ENCODE data around the gene NUP54.

The NUP54 gene

DNA sequence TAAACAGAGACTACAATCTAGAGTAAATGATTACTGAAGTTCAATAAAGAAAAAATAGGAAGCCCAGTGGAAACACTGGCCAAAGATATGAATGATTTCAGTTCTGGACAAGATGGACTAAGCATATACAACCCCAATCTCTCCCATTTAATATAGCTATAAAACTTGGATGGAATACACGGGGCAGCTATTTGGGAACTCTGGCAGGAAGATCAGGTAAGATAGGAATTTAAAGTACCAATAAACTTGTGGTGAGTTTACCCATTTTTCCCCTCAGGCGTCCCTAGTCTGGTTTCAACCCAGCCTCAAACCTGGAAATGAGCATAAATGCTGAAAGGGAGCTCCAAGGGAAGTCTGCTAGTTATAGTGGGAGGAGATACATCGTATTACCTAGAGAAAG lies 20.4 kb downstream of the NUP54 start:
- Histone ChIP-seq H3K36me3 (ENCODE audit: control insufficient read depth, insufficient read depth, low read length) (peaks cover 4% of the 10 kb centered on the region), H3K27me3 (ENCODE audit: control insufficient read depth, insufficient read depth, low read length) (no peaks in the 10 kb centered on the region), H3K4me1 (ENCODE audit: control insufficient read depth, insufficient read depth, low read length) (no peaks in the 10 kb centered on the region), H3K9ac (ENCODE audit: low read length) (no peak overlapping the region), H3K27ac (ENCODE audit: low read depth, low read length) (no peak overlapping the region), H3K4me3 (ENCODE audit: low read length) (no peak overlapping the region)

DNA sequence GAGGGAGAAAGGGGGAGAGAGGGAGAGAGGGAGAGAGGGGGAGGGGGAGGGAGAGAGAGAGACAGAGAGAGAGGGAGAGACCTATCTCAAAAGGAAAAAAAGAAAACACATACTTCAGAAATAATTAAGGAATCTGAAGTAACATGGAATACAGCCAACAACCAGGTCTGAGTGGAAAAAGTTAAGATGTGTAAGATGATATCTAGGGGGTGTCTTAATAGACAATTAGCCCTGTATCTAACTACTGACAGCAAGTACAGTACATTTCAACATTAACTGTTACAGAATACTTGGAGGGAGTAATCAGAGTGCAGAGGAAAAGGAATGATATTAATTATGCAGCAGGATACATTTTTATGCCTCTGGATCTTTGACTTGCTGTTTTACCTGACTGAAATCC lies 22.4 kb downstream of the NUP54 start:
- Histone ChIP-seq H3K4me1 (ENCODE audit: control insufficient read depth, insufficient read depth, low read length) (no peaks in the 10 kb centered on the region), H3K36me3 (ENCODE audit: control insufficient read depth, insufficient read depth, low read length) (peaks cover 4% of the 10 kb centered on the region), H3K27me3 (ENCODE audit: control insufficient read depth, insufficient read depth, low read length) (no peaks in the 10 kb centered on the region), H3K27ac (ENCODE audit: low read depth, low read length) (no peak overlapping the region), H3K9ac (ENCODE audit: low read length) (no peak overlapping the region), H3K4me3 (ENCODE audit: low read length) (no peak overlapping the region)

DNA sequence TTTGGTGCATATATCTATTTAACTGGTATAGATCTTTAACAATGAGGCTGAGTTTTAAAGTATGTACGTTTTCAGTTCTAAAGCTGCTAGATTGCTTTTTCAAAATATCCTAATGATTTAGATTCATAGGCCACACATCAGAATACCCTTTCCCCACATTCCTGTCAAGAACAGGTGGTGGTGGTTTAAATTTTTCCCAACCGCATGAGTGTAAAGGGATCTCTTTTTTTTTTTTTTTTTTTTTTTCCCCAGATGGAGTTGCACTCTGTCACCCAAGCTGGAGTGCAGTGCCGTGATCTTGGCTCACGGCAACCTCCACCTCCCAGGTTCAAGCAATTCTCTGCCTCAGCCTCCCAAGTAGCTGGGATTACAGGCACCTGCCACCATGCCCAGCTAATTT lies 28.0 kb downstream of the NUP54 start:
- Histone ChIP-seq H3K4me1 (ENCODE audit: control insufficient read depth, insufficient read depth, low read length) (no peaks in the 10 kb centered on the region), H3K27me3 (ENCODE audit: control insufficient read depth, insufficient read depth, low read length) (no peaks in the 10 kb centered on the region), H3K27ac (ENCODE audit: low read depth, low read length) (no peak overlapping the region), H3K9ac (ENCODE audit: low read length) (no peak overlapping the region), H3K36me3 (ENCODE audit: control insufficient read depth, insufficient read depth, low read length) (peaks cover 10% of the 10 kb centered on the region), H3K4me3 (ENCODE audit: low read length) (no peak overlapping the region)

DNA sequence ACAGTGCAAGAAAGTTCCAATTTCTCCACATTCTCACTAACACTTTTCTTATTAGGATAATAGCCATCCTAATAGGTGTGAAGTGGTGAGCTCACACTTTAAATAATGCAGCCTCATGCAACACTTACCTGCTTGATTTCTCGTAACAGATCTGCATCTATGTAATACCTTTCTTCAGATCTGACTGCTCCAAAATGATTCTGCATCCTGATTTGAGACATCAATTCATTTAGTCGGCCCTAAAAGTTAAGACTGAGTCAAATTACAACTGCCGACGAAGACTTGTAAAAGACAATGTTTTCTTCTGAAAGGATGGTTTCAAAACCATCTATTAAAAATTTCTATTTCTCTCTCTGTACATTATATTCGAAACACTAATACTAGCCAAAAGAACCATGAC lies 30.7 kb downstream of the NUP54 start:
- H3K4me1 ChIP-seq (ENCODE audit: control insufficient read depth, insufficient read depth, low read length) = no peaks in the 10 kb centered on the region
- H3K27me3 ChIP-seq (ENCODE audit: control insufficient read depth, insufficient read depth, low read length) = no peaks in the 10 kb centered on the region
- H3K4me3 ChIP-seq (ENCODE audit: low read length) = no peak overlapping the region
- H3K9ac ChIP-seq (ENCODE audit: low read length) = no peak overlapping the region
- no peak overlapping the region for H3K27ac ChIP-seq (ENCODE audit: low read depth, low read length)
- H3K36me3 ChIP-seq (ENCODE audit: control insufficient read depth, insufficient read depth, low read length) = peaks cover 14% of the 10 kb centered on the region

DNA sequence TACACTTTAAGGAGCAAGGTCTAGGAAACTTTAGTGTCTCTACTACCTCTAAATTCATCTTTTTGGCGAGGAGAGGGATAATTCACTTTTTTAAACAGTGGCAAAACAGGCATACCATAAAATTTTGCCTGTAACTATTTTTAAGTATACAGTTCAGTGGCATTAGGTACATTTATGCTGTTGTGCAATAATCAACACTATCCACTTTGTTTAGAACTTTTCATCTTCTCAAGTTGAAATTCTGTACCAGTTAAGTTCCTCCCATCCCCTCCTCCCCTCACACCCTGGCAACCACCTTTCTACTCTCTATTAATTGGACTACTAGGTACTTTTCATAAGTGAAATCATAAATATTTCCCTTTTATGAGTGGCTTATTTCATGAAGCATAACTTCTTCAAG lies 31.4 kb downstream of the NUP54 start:
- Histone ChIP-seq H3K27ac (ENCODE audit: low read depth, low read length) (no peak overlapping the region), H3K4me1 (ENCODE audit: control insufficient read depth, insufficient read depth, low read length) (no peaks in the 10 kb centered on the region), H3K36me3 (ENCODE audit: control insufficient read depth, insufficient read depth, low read length) (peaks cover 14% of the 10 kb centered on the region), H3K9ac (ENCODE audit: low read length) (no peak overlapping the region), H3K27me3 (ENCODE audit: control insufficient read depth, insufficient read depth, low read length) (no peaks in the 10 kb centered on the region), H3K4me3 (ENCODE audit: low read length) (no peak overlapping the region)

DNA sequence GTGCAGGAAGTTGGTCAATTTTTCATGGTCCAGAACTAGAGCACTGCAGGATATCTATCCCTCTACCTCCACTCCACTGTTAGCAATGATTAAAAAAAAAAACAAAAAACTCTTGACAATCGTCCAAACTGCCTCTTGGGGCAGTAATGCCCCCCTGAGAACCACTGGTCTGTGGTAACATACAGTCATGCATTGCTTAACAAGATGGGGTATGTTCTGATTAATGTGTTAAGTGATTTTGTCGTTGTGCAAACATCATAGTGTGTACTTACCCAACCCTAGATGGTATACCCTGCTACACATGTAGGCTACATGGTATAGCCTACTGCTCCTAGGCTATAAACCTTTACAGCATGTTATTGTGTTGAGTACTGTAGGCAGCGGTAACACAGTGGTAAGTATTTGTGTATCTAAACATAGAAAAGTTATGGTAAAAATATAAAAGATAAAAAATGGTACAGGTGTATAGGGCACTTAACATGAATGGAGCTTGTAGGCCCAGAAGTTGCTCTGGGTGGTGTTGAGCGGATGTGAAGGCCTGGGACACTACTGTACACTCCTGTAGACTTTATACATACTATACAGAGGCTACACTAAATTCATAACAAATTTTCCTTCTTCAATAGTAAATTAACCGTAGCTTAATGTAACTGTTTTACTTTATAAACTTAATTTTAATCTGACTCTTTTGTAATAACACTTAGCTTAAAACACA lies 39.6 kb downstream of the NUP54 start:
- peaks cover 3% of the 10 kb centered on the region for H3K36me3 ChIP-seq (ENCODE audit: control insufficient read depth, insufficient read depth, low read length)
- no peak overlapping the region for H3K9ac ChIP-seq (ENCODE audit: low read length)
- H3K27me3 ChIP-seq (ENCODE audit: control insufficient read depth, insufficient read depth, low read length) = no peaks in the 10 kb centered on the region
- no peak overlapping the region for H3K4me3 ChIP-seq (ENCODE audit: low read length)
- no peaks in the 10 kb centered on the region for H3K4me1 ChIP-seq (ENCODE audit: control insufficient read depth, insufficient read depth, low read length)
- no peak overlapping the region for H3K27ac ChIP-seq (ENCODE audit: low read depth, low read length)

DNA sequence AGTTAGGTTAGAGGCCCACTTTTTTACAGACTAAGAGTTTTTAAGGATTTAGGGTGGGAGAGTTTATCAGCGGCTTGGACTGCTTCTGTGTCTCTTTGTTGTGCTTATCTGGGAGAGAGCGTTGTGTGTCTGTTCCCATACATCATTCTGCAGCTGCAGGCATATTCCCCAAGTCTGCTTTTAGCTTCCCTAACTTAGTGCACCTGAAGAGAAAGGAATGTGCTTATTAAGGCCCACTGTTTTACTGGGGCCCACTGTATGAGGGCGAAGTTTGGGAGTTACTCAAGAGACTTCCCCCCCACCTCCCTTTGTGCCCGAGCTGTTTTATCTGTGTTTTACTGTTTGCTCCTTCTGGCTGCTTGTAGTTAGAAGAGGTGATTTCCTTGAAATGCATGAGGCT lies 41.8 kb downstream of the NUP54 start:
- Histone ChIP-seq H3K36me3 (ENCODE audit: control insufficient read depth, insufficient read depth, low read length) (no peaks in the 10 kb centered on the region), H3K4me1 (ENCODE audit: control insufficient read depth, insufficient read depth, low read length) (no peaks in the 10 kb centered on the region), H3K4me3 (ENCODE audit: low read length) (no peak overlapping the region), H3K27me3 (ENCODE audit: control insufficient read depth, insufficient read depth, low read length) (no peaks in the 10 kb centered on the region), H3K27ac (ENCODE audit: low read depth, low read length) (no peak overlapping the region), H3K9ac (ENCODE audit: low read length) (no peak overlapping the region)

DNA sequence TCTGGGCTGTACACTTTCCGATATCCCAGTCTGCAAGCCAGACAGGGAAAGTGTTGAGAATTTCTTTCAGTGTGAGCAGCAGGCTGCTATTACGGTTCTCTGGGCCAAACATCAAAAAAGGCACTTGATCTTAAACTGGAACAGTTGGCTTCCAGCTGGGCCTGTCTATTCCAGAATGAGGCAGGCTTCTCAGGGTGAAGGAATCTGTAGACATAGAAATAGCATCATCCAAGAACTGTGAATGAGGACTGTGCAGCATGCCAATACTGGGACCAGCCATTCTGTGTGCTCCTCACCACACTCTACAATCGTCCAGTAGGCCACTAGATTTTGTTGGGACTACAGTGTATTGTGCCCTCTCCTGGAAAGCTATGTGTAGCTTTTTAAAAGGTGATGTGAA lies 42.5 kb downstream of the NUP54 start:
- no peak overlapping the region for H3K4me3 ChIP-seq (ENCODE audit: low read length)
- no peaks in the 10 kb centered on the region for H3K27me3 ChIP-seq (ENCODE audit: control insufficient read depth, insufficient read depth, low read length)
- H3K27ac ChIP-seq (ENCODE audit: low read depth, low read length) = no peak overlapping the region
- H3K4me1 ChIP-seq (ENCODE audit: control insufficient read depth, insufficient read depth, low read length) = no peaks in the 10 kb centered on the region
- no peaks in the 10 kb centered on the region for H3K36me3 ChIP-seq (ENCODE audit: control insufficient read depth, insufficient read depth, low read length)
- no peak overlapping the region for H3K9ac ChIP-seq (ENCODE audit: low read length)

DNA sequence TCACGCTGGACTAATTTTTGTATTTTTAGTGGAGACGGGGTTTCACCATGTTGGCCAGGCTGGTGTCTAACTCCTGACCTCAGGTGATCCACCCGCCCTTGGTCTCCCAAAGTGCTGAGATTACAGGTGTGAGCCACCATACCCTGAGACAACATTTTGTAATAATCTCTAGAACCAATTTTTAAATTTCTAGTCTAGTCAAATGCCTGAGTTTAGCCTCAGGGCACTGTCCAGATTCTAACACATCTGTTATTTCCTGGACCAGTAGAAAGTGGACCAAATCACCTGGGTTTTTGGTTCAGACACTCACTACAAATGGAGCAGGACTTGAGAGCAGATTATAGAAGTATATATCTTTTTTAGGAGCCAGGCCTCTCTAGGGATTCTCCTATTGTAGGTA lies 52.1 kb downstream of the NUP54 start:
- H3K27me3 ChIP-seq (ENCODE audit: control insufficient read depth, insufficient read depth, low read length) = no peaks in the 10 kb centered on the region
- H3K4me3 ChIP-seq (ENCODE audit: low read length) = no peak overlapping the region
- no peaks in the 10 kb centered on the region for H3K36me3 ChIP-seq (ENCODE audit: control insufficient read depth, insufficient read depth, low read length)
- H3K9ac ChIP-seq (ENCODE audit: low read length) = no peak overlapping the region
- H3K4me1 ChIP-seq (ENCODE audit: control insufficient read depth, insufficient read depth, low read length) = no peaks in the 10 kb centered on the region
- no peak overlapping the region for H3K27ac ChIP-seq (ENCODE audit: low read depth, low read length)

DNA sequence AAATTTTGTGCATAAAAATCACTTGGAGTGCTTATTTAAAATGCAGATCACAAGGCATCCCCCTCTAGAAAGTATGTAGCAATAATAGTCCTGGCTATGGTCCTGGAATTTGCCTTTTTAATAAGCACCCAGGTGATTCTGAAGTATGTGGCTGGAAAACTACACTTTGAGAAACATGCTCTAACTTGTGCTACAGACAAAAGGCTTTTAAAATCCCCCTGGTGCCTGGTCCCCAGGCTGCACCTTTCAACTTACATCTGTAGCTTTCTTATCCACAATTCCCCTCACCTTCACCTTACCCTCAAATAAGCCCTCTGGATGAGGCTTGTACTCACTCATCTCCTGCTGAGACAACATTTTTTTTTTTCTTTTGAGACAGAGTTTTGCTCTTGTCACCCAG lies 52.6 kb downstream of the NUP54 start:
- Histone ChIP-seq H3K4me3 (ENCODE audit: low read length) (no peak overlapping the region), H3K9ac (ENCODE audit: low read length) (no peak overlapping the region), H3K27me3 (ENCODE audit: control insufficient read depth, insufficient read depth, low read length) (no peaks in the 10 kb centered on the region), H3K4me1 (ENCODE audit: control insufficient read depth, insufficient read depth, low read length) (no peaks in the 10 kb centered on the region), H3K27ac (ENCODE audit: low read depth, low read length) (no peak overlapping the region), H3K36me3 (ENCODE audit: control insufficient read depth, insufficient read depth, low read length) (no peaks in the 10 kb centered on the region)

DNA sequence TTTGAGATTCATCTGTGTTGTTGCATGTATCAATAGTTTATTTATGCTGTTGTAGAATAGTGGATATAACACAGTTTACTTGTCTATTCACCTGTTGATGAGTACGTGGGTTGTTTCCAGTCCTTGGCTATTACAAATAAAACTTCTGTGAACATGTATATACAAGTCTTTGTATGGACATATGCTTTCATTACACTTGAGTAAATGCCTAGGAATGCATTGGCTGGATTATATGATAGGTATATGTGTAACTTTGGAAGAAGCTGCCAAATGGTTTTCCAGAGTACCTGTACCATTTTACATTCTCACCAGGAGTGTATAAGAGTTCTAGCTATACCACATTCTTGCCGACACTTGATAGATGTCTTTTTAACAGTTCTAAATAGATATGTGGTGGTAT lies 57.1 kb downstream of the NUP54 start:
- no peaks in the 10 kb centered on the region for H3K27me3 ChIP-seq (ENCODE audit: control insufficient read depth, insufficient read depth, low read length)
- no peaks in the 10 kb centered on the region for H3K4me1 ChIP-seq (ENCODE audit: control insufficient read depth, insufficient read depth, low read length)
- H3K36me3 ChIP-seq (ENCODE audit: control insufficient read depth, insufficient read depth, low read length) = no peaks in the 10 kb centered on the region
- H3K27ac ChIP-seq (ENCODE audit: low read depth, low read length) = no peak overlapping the region
- H3K9ac ChIP-seq (ENCODE audit: low read length) = no peak overlapping the region
- no peak overlapping the region for H3K4me3 ChIP-seq (ENCODE audit: low read length)

DNA sequence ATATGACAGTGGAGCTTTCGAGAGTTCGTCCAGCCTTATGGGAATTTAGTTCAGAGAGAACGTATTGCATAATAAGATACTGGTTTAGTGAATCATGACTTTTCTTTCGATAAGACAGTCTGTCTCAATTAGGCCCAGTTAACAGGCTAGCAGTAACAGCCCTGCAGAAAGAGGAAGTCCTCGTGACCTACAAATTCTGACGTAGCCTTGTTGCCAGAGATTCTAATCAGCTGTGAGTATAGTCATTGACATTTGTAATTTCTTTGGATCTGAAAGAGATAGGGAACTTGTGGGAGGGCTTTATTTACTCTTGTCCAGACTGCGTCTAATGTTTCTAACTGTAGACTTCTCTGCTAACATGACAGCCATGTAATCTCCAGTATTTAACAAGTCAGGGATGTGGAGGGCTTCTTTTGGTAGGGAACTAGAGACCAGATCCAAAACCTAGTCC lies 57.9 kb downstream of the NUP54 start:
- H3K36me3 ChIP-seq (ENCODE audit: control insufficient read depth, insufficient read depth, low read length) = no peaks in the 10 kb centered on the region
- H3K9ac ChIP-seq (ENCODE audit: low read length) = no peak overlapping the region
- H3K4me1 ChIP-seq (ENCODE audit: control insufficient read depth, insufficient read depth, low read length) = no peaks in the 10 kb centered on the region
- H3K4me3 ChIP-seq (ENCODE audit: low read length) = no peak overlapping the region
- H3K27ac ChIP-seq (ENCODE audit: low read depth, low read length) = no peak overlapping the region
- no peaks in the 10 kb centered on the region for H3K27me3 ChIP-seq (ENCODE audit: control insufficient read depth, insufficient read depth, low read length)

DNA sequence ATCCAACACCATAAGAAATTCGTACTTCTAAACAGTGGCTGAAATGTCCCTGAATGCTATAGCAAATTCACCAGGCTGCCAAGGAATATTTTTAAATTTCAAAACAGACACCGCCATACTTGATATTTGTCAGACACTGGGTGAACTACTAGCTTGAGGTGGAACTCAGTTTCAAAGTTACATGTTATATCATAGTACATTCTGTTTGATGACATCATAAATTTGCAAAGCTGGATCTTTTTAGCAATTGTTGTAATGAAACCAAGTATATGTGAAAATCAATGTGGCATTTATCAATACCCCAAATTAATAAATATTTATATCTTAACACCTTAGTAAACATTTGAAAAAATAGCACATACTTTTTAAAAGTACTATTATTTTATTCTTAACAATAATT lies 59.5 kb downstream of the NUP54 start:
- Histone ChIP-seq H3K4me1 (ENCODE audit: control insufficient read depth, insufficient read depth, low read length) (no peaks in the 10 kb centered on the region), H3K27ac (ENCODE audit: low read depth, low read length) (no peak overlapping the region), H3K36me3 (ENCODE audit: control insufficient read depth, insufficient read depth, low read length) (no peaks in the 10 kb centered on the region), H3K4me3 (ENCODE audit: low read length) (no peak overlapping the region), H3K27me3 (ENCODE audit: control insufficient read depth, insufficient read depth, low read length) (no peaks in the 10 kb centered on the region), H3K9ac (ENCODE audit: low read length) (no peak overlapping the region)
